ENCODE measurements around the gene KLHL26.

DNA sequence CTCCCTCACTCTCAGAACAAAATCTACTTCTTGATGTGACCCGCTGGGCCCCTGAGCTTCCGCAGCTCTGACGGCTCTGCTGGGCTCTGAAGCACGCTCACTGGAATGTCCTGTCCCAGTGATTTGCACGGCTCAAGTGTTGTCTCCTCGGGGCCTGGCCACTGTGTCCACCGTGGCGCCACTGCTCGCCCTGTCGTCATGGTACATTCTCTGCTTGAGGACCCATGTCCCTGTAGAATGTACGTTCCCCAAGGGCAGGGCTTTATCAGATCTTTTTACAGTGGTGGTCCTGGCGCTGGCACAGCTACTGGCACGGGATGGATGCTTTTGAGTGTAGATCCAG, 12.1 kb downstream of the KLHL26 start:
- TF ChIP-seq FOSL2 (IDR thresholded peaks at IDR 0.05) = no peak
- no peak for TF ChIP-seq FOSL2 (CRISPR knock-in tag; IDR thresholded peaks at IDR 0.05)
- TF ChIP-seq NR3C1 (IDR thresholded peaks at IDR 0.05) = no peak
- no peak for TF ChIP-seq CTCF (IDR thresholded peaks at IDR 0.05)
- TF ChIP-seq ELK1 (IDR thresholded peaks at IDR 0.05; ENCODE audit: low read depth, low read length) = no peak
- TF ChIP-seq ESRRA (IDR thresholded peaks at IDR 0.05; ENCODE audit: borderline replicate concordance, low read length) = no peak
- TF ChIP-seq RAD21 (conservative IDR thresholded peaks at IDR 0.05 in 1 of 2, IDR thresholded peaks at IDR 0.05 in 1 of 2) = no peak

Data from A549 (cell line).